Measurements from ENCODE around the gene SLC2A9. TPM values are rescaled to one million over a fixed set of nuclear protein-coding genes. Genes with fewer than 3 reads are reported as not detected.

Gene SLC2A9
- total RNA-seq, 2 experiments from 2014 or later = not detected

GRCh38 chr4:9894644-9895332 is 126.5 kb downstream of the SLC2A9 start:
- CTCF ChIA-PET (ENCODE audit: unreplicated experiment) = no interaction called here
- intact Hi-C loops (cut with micrococcal nuclease; ENCODE audit: unreplicated experiment) = no loop called here

GRCh38 chr4:9893329-9894108 is 127.8 kb downstream of the SLC2A9 start:
- ChIA-PET POLR2A (no interaction called here), CTCF (ENCODE audit: unreplicated experiment) (no interaction called here)
- no peak for TF ChIP-seq EZH2phosphoT487 (IDR thresholded peaks at IDR 0.05; ENCODE audit: borderline replicate concordance, low read depth, low read length)
- TF ChIP-seq, protein P1, sequence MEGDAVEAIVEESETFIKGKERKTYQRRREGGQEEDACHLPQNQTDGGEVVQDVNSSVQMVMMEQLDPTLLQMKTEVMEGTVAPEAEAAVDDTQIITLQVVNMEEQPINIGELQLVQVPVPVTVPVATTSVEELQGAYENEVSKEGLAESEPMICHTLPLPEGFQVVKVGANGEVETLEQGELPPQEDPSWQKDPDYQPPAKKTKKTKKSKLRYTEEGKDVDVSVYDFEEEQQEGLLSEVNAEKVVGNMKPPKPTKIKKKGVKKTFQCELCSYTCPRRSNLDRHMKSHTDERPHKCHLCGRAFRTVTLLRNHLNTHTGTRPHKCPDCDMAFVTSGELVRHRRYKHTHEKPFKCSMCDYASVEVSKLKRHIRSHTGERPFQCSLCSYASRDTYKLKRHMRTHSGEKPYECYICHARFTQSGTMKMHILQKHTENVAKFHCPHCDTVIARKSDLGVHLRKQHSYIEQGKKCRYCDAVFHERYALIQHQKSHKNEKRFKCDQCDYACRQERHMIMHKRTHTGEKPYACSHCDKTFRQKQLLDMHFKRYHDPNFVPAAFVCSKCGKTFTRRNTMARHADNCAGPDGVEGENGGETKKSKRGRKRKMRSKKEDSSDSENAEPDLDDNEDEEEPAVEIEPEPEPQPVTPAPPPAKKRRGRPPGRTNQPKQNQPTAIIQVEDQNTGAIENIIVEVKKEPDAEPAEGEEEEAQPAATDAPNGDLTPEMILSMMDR (conservative IDR thresholded peaks at IDR 0.05; ENCODE audit: low read length) = no peak
- Histone ChIP-seq H3K27ac (ENCODE audit: low read depth, low read length, poor library complexity, severe bottlenecking) (no peak overlapping the region), H3K9me2 (ENCODE audit: insufficient read depth, low read length) (no peaks in the 10 kb centered on the region), H3K36me3 (ENCODE audit: insufficient read depth, low read length) (no peaks in the 10 kb centered on the region), H3K79me2 (ENCODE audit: insufficient read depth, low read depth, low read length) (no peaks in the 10 kb centered on the region), H2AFZ (ENCODE audit: low read length) (no peak overlapping the region), H3K9me3 (ENCODE audit: low read length) (no peaks in the 10 kb centered on the region), H4K20me1 (ENCODE audit: insufficient read depth, low read length) (no peaks in the 10 kb centered on the region), H3K4me2 (ENCODE audit: low read length) (no peak overlapping the region), H3K4me3 (ENCODE audit: low read depth, low read length, poor library complexity, severe bottlenecking) (no peak overlapping the region), H3K4me1 (ENCODE audit: insufficient read depth, low read length, poor library complexity, severe bottlenecking) (no peaks in the 10 kb centered on the region)
- BruUV-seq (replicated peaks) = no TSS peak
- intact Hi-C loops (cut with micrococcal nuclease; ENCODE audit: unreplicated experiment) = no loop called here
- no peak for DNase-seq (ENCODE audit: low spot score)

More at GRCh38 chr4:9894644-9895332, 126.5 kb downstream of the SLC2A9 start:
- Histone ChIP-seq H2AFZ (ENCODE audit: low read length) (no peak overlapping the region), H3K36me3 (ENCODE audit: insufficient read depth, low read length) (no peaks in the 10 kb centered on the region), H3K4me2 (ENCODE audit: low read length) (no peak overlapping the region), H3K79me2 (ENCODE audit: insufficient read depth, low read depth, low read length) (no peaks in the 10 kb centered on the region), H3K4me1 (ENCODE audit: insufficient read depth, low read length, poor library complexity, severe bottlenecking) (no peaks in the 10 kb centered on the region), H4K20me1 (ENCODE audit: insufficient read depth, low read length) (no peaks in the 10 kb centered on the region), H3K9me2 (ENCODE audit: insufficient read depth, low read length) (no peaks in the 10 kb centered on the region), H3K9me3 (ENCODE audit: low read length) (no peaks in the 10 kb centered on the region), H3K4me3 (ENCODE audit: low read depth, low read length, poor library complexity, severe bottlenecking) (no peak overlapping the region), H3K27ac (ENCODE audit: low read depth, low read length, poor library complexity, severe bottlenecking) (no peak overlapping the region)
- POLR2A ChIA-PET = no interaction called here
- BruUV-seq (replicated peaks) = no TSS peak
- no peak for DNase-seq (ENCODE audit: low spot score)
- TF ChIP-seq, protein P1 (conservative IDR thresholded peaks at IDR 0.05; ENCODE audit: low read length) = no peak
- TF ChIP-seq EZH2phosphoT487 (IDR thresholded peaks at IDR 0.05; ENCODE audit: borderline replicate concordance, low read depth, low read length) = no peak

DNA sequence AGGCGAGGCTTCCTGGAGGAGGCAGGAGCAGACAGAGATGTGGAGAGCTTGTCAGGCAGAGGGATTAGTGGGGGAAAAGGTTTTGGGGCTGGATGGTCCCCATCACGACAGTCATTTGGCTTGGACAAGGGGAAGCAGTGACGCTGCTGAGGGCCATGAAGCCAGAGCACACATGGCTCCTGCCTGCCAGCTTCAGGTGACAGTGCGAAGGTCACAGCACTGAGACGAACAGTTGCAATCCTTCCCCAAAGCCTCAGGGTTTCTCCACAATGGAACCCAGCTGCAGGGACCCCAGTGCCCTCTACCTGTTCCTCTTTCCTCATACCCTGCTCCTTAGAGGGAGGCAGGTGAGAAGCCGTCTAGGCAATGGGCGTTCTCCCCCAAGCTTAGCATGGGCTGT is 129.6 kb downstream of the SLC2A9 start:
- no peaks in the 10 kb centered on the region for H3K9me3 ChIP-seq (ENCODE audit: low read length)
- CTCF ChIA-PET (ENCODE audit: unreplicated experiment) = no interaction called here
- H3K9me2 ChIP-seq (ENCODE audit: insufficient read depth, low read length) = no peaks in the 10 kb centered on the region
- no peaks in the 10 kb centered on the region for H4K20me1 ChIP-seq (ENCODE audit: insufficient read depth, low read length)
- no peak overlapping the region for H3K4me3 ChIP-seq (ENCODE audit: low read depth, low read length, poor library complexity, severe bottlenecking)
- H3K4me2 ChIP-seq (ENCODE audit: low read length) = no peak overlapping the region
- intact Hi-C loops (cut with micrococcal nuclease; ENCODE audit: unreplicated experiment) = no loop called here
- no peak overlapping the region for H3K27ac ChIP-seq (ENCODE audit: low read depth, low read length, poor library complexity, severe bottlenecking)
- TF ChIP-seq EZH2phosphoT487 (IDR thresholded peaks at IDR 0.05; ENCODE audit: borderline replicate concordance, low read depth, low read length) = no peak
- TF ChIP-seq, protein P1 (conservative IDR thresholded peaks at IDR 0.05; ENCODE audit: low read length) = no peak
- no peaks in the 10 kb centered on the region for H3K36me3 ChIP-seq (ENCODE audit: insufficient read depth, low read length)
- H3K79me2 ChIP-seq (ENCODE audit: insufficient read depth, low read depth, low read length) = no peaks in the 10 kb centered on the region
- no peak for DNase-seq (ENCODE audit: low spot score)
- POLR2A ChIA-PET = no interaction called here
- no peaks in the 10 kb centered on the region for H3K4me1 ChIP-seq (ENCODE audit: insufficient read depth, low read length, poor library complexity, severe bottlenecking)
- H2AFZ ChIP-seq (ENCODE audit: low read length) = no peak overlapping the region
- no TSS peak for BruUV-seq (replicated peaks)

All from OCI-LY7 (cell line).